HG02610 (cell line): ENCODE measurements around the gene RAB15.

Experiments
- ATAC-seq: cut with Tn5 transposase; IDR thresholded peaks from one replicate; pipeline ENCODE4 v1.9.1; 2021; ENCODE audit warnings: mild to moderate bottlenecking, moderate library complexity; ENCODE audit not compliant: unreplicated experiment

The RAB15 gene

GRCh38 chr14:64971943-64972791, at the start of gene RAB15:
TSS of gene RAB15 (minus strand) at chr14:64972336. CDS start at chr14:64972076, 260 bp downstream.
- peak; percentile 56 for ATAC-seq

GRCh38 chr14:65019944-65020566, 47.9 kb upstream of the RAB15 start:
- no peak for ATAC-seq

GRCh38 chr14:65016471-65016870, 44.3 kb upstream of the RAB15 start:
- no peak for ATAC-seq

- ATAC-seq, result no peak
Observed at GRCh38 chr14:65015391-65015790, 43.3 kb upstream of the RAB15 start.

- ATAC-seq, result no peak
Observed at GRCh38 chr14:65012353-65012752, 40.2 kb upstream of the RAB15 start.

GRCh38 chr14:65011538-65011937, 39.4 kb upstream of the RAB15 start:
- no peak for ATAC-seq

GRCh38 chr14:65010211-65010931, 38.2 kb upstream of the RAB15 start:
- no peak for ATAC-seq

- ATAC-seq, result no peak
Observed at GRCh38 chr14:65007202-65007601, 35.1 kb upstream of the RAB15 start.

GRCh38 chr14:65006261-65006721, 34.2 kb upstream of the RAB15 start:
- no peak for ATAC-seq

GRCh38 chr14:65003394-65003793, 31.3 kb upstream of the RAB15 start:
- peak; percentile 85 for ATAC-seq

- ATAC-seq, result no peak
Observed at GRCh38 chr14:65002586-65003210, 30.6 kb upstream of the RAB15 start.

GRCh38 chr14:65001723-65002122, 29.6 kb upstream of the RAB15 start:
- ATAC-seq, result no peak

- no peak for ATAC-seq
Observed at GRCh38 chr14:65000898-65001591, 28.9 kb upstream of the RAB15 start.

GRCh38 chr14:64998455-64998931, 26.4 kb upstream of the RAB15 start:
- ATAC-seq, result no peak

- no peak for ATAC-seq
Observed at GRCh38 chr14:64997108-64997794, 25.1 kb upstream of the RAB15 start.

- no peak for ATAC-seq
Observed at GRCh38 chr14:64995291-64995690, 23.2 kb upstream of the RAB15 start.

- ATAC-seq, result no peak
Observed at GRCh38 chr14:64994540-64994939, 22.4 kb upstream of the RAB15 start.

- ATAC-seq, result no peak
Observed at GRCh38 chr14:64993266-64993930, 21.3 kb upstream of the RAB15 start.

- no peak for ATAC-seq
Observed at GRCh38 chr14:64992328-64992885, 20.3 kb upstream of the RAB15 start.
